Measurements from ENCODE around the gene FDXACB1. TPM values are rescaled to one million over a fixed set of nuclear protein-coding genes. Genes with fewer than 3 reads are reported as not detected.

The FDXACB1 gene
- total RNA-seq, 1 experiment from 2014 or later = 0.77 TPM

GRCh38 chr11:111841370-111842053 lies 37.5 kb downstream of the FDXACB1 start:
- Histone ChIP-seq H3K4me1 (no peaks in the 10 kb centered on the region), H3K27ac (no peak overlapping the region)

DNA sequence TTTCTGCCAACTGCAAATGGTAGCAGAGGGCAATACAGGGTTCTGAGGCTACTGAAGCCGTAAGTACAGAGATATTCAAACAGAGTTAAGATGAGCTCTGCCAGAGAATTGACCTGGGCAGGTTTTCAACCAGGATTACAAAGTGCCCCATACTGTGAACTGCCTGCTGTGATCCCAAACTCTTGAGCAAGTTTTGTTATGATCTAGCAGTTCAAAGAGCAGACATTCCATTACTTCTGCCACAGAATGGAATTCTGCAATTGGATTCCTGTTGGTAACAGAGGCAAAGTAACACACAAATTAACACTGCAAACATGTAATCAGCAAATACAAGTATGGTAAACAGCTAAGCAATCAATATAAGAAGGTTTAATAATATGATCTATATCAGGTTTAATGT lies 38.8 kb downstream of the FDXACB1 start:
- H3K27me3 ChIP-seq = no peaks in the 10 kb centered on the region
- no peak overlapping the region for H3K4me3 ChIP-seq
- no peaks in the 10 kb centered on the region for H3K9me3 ChIP-seq (replicated peaks)
- H3K27ac ChIP-seq = no peak overlapping the region
- H3K4me1 ChIP-seq = no peaks in the 10 kb centered on the region
- H3K36me3 ChIP-seq = peaks cover 3% of the 10 kb centered on the region; the same call in 1 of the 2 replicates
- no peak for DNase-seq

More at GRCh38 chr11:111841370-111842053, 37.5 kb downstream of the FDXACB1 start:
- Histone ChIP-seq H3K27me3 (no peaks in the 10 kb centered on the region), H3K4me3 (no peak overlapping the region), H3K36me3 (peaks cover 3% of the 10 kb centered on the region; the same call in 1 of the 2 replicates), H3K9me3 (replicated peaks) (no peaks in the 10 kb centered on the region)
- peak; percentile 70 to 85 for DNase-seq

GRCh38 chr11:111838054-111838453 lies 40.9 kb downstream of the FDXACB1 start:
- no peaks in the 10 kb centered on the region for H3K9me3 ChIP-seq (replicated peaks)
- H3K27me3 ChIP-seq = no peaks in the 10 kb centered on the region
- DNase-seq = no peak
- H3K27ac ChIP-seq = no peak overlapping the region
- H3K36me3 ChIP-seq = peaks cover 3% of the 10 kb centered on the region; the same call in 1 of the 2 replicates
- H3K4me1 ChIP-seq = no peaks in the 10 kb centered on the region
- no peak overlapping the region for H3K4me3 ChIP-seq

DNA sequence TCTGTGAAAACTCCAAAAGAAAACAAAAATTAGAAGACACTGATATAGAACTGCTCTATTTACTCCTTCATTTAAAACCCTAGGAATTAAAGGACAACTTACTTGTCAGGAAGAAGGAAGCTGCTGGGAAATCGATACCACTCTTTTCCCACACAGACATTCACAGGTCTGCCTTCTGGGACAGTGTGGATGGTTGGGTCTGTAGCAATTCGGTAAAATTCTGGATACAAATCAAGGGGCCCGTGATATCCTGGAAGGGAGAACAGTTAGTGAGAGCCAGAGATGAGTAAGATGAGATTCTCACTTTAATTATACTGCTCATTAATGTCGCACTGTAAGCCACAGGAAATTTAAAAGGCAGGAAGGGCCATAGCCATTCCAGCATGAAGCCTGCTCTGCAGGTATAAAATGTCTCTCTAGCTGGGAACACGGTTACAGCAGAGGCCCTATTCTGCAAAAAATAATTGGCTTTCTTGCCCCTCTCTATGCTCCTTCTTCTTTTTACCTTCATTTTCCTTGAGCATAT lies 41.5 kb downstream of the FDXACB1 start:
- Histone ChIP-seq H3K36me3 (peaks cover 3% of the 10 kb centered on the region; the same call in 1 of the 2 replicates), H3K4me1 (no peaks in the 10 kb centered on the region), H3K4me3 (no peak overlapping the region), H3K9me3 (replicated peaks) (no peaks in the 10 kb centered on the region), H3K27ac (no peak overlapping the region), H3K27me3 (no peaks in the 10 kb centered on the region)
- DNase-seq = no peak

DNA sequence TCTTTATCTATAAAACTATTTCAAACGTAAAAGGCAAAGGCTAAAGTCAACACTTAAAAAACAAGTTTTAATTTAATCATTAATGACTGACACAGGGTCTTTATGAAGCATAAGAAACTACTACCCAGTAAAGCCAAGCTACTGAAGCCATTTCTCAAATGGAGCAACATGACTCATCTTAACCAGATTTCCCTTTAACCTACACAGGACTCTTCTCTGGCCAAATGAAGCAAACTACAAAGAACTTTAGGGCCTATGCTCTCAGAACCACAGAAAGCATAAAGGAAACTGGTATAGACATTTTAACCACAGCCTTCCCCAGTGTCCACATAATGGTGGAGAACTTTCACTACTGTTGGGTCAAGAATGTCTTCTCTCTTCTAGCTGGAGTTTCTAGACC lies 42.2 kb downstream of the FDXACB1 start:
- no peaks in the 10 kb centered on the region for H3K9me3 ChIP-seq (replicated peaks)
- no peak for DNase-seq
- H3K4me1 ChIP-seq = no peaks in the 10 kb centered on the region
- H3K27ac ChIP-seq = no peak overlapping the region
- no peak overlapping the region for H3K4me3 ChIP-seq
- no peaks in the 10 kb centered on the region for H3K27me3 ChIP-seq
- peaks cover 3% of the 10 kb centered on the region for H3K36me3 ChIP-seq

DNA sequence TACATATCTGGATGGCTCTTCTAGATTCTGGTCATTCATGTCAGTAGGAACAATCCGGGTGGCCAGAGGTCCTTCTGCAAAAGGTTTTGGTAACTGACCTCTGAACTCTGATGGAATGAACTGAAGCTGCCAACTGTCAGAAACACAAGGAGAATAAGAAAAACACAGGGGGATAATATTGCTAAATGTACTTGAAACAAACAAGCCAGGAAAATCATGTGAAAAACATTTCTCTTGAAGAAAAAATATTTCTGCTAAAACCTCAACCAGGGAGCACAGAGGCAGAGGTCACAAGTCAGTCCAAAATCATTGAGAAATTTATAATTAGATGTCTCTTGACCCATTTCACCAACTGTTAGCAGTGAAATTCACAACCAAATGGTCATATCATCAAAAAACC lies 42.8 kb downstream of the FDXACB1 start:
- no peak overlapping the region for H3K4me3 ChIP-seq
- H3K27ac ChIP-seq = no peak overlapping the region
- H3K36me3 ChIP-seq = peaks cover 3% of the 10 kb centered on the region

DNA sequence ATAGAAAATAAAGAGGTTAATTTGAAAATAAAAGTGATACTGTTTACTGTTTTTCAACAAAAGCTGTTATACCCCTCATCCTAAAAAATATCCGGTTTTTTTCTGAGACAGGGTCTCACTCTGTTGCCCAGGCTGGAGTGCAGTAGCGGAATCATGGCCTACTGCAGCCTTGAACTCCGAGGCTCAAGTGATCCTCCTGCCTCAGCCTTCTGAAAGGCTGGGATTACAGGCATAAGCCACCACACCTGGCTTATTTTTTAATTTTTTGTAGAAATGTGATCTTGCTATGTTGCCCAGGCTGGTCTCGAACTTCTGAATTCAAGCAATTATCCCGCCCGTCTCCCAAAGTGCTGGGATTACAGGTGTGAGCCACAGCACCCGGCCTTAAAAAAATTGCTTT lies 43.3 kb downstream of the FDXACB1 start:
- Histone ChIP-seq H3K4me3 (no peak overlapping the region), H3K9me3 (replicated peaks) (no peaks in the 10 kb centered on the region), H3K36me3 (peaks cover 3% of the 10 kb centered on the region), H3K4me1 (no peaks in the 10 kb centered on the region), H3K27me3 (no peaks in the 10 kb centered on the region), H3K27ac (no peak overlapping the region)
- DNase-seq = no peak

More for the DNA sequence above, 42.8 kb downstream of the FDXACB1 start:
- Histone ChIP-seq H3K4me1 (no peaks in the 10 kb centered on the region), H3K27me3 (no peaks in the 10 kb centered on the region), H3K9me3 (replicated peaks) (no peaks in the 10 kb centered on the region)
- DNase-seq = no peak

GRCh38 chr11:111834432-111835163 lies 44.4 kb downstream of the FDXACB1 start:
- Histone ChIP-seq H3K27me3 (no peaks in the 10 kb centered on the region), H3K36me3 (no peaks in the 10 kb centered on the region; the same call in none of the 2 replicates), H3K9me3 (replicated peaks) (no peaks in the 10 kb centered on the region), H3K4me3 (no peak overlapping the region), H3K4me1 (no peaks in the 10 kb centered on the region), H3K27ac (no peak overlapping the region)
- no peak for DNase-seq

GRCh38 chr11:111833524-111833923 lies 45.4 kb downstream of the FDXACB1 start:
- DNase-seq = no peak
- no peaks in the 10 kb centered on the region for H3K4me1 ChIP-seq
- H3K9me3 ChIP-seq (replicated peaks) = no peaks in the 10 kb centered on the region
- H3K4me3 ChIP-seq = no peak overlapping the region
- no peak overlapping the region for H3K27ac ChIP-seq
- H3K27me3 ChIP-seq = no peaks in the 10 kb centered on the region
- H3K36me3 ChIP-seq = no peaks in the 10 kb centered on the region; the same call in none of the 2 replicates

- no peaks in the 10 kb centered on the region; the same call in 1 of the 2 replicates for H3K36me3 ChIP-seq
- DNase-seq = no peak
Measured at GRCh38 chr11:111829185-111829968, 49.6 kb downstream of the FDXACB1 start.

GRCh38 chr11:111826322-111826950 lies 52.5 kb downstream of the FDXACB1 start:
- Histone ChIP-seq H3K4me1 (no peaks in the 10 kb centered on the region), H3K4me3 (no peak overlapping the region), H3K27ac (no peak overlapping the region), H3K9me3 (replicated peaks) (no peaks in the 10 kb centered on the region), H3K27me3 (no peaks in the 10 kb centered on the region), H3K36me3 (no peaks in the 10 kb centered on the region)
- no peak for DNase-seq

More at GRCh38 chr11:111829185-111829968, 49.6 kb downstream of the FDXACB1 start:
- H3K27ac ChIP-seq = no peak overlapping the region
- H3K4me1 ChIP-seq = no peaks in the 10 kb centered on the region
- no peaks in the 10 kb centered on the region for H3K9me3 ChIP-seq (replicated peaks)
- no peaks in the 10 kb centered on the region for H3K27me3 ChIP-seq
- H3K4me3 ChIP-seq = no peak overlapping the region
